ENCODE results near the gene COX20.

- no peak for TF ChIP-seq CTCF (IDR thresholded peaks at IDR 0.05)
- no peak for TF ChIP-seq POLR2A (IDR thresholded peaks at IDR 0.05)
Measured at GRCh38 chr1:244863491-244864252, 28.2 kb downstream of the COX20 start.
